Glomerular visceral epithelial cell (primary cell): ENCODE results near the gene CEP104.

Experiments
- DNase-seq: peaks from one replicate; pipeline ENCODE4 v3.0.0-alpha.2; 2016; ENCODE audit errors: extremely low spot score

CEP104 gene

DNA sequence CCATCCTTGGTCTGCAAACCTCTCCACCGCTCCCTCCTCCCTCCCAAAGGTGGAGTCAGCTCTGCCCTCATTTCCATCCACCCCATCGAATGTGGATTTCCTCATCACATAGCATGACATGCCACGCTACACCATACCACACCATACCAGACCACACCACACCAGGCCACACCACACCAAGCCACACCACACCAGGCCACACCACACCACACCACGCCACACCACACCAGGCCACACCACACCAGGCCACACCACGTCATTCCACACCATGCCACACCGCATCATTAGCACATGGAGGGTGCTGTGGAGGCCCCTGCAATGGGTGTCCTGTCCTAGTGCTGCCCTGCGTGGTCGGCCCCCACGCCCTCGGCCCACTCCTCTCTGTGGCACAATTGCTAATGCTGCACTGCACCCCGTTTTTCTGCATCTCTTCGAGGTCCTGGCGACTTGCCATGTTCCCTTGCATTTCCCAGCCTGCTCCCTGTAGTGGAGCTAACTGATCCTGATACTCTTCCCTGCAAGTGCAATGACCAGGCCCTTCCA lies 11.5 kb upstream of the CEP104 start:
- DNase-seq: no peak

DNA sequence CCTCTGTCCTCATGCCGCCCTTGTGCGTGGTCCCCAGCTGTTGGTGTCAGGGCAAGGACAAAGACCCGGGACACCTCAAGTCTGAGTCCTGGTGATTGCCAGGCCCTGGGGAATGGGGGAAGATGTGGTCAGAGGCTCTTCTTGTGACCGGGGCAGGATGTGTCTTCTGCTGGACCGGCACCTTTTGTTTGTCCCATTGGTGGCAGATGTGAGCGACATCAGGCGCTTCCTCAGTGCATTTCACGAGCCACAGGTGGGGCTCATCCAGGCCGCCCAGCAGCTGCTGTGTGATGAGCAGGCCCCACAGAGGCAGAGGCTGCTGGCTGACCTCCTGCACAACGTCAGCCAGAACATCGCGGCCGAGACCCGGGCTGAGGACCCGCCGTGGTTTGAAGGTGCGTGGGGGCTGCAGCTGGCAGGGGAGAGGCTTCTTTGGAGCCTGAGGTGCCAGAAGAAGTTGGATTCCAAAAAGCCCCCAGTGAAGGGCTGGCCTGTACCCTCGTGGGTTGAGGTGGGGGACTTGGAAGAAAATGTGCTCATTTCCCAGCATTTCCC lies 8.7 kb upstream of the CEP104 start:
- no peak for DNase-seq

DNA sequence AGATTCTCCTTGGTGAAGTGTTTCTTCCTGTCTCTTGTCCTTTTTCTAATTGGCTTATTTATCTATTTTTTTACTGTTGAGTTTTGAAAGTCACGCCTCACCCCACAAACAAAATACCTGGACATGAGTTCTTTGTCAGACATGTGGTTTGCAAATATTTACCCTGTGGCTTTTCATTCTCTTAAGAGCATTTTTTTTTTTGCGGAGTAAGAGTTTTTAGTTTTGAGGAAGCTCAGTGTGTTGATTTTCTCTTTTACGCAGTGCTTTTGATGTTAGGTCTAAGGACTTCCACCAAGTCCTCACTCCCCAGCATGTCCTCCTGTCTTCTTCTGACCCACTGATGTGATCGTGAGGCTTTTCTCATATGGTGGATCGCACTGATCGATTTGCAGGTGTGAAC lies 7.9 kb upstream of the CEP104 start:
- DNase-seq: no peak

DNA sequence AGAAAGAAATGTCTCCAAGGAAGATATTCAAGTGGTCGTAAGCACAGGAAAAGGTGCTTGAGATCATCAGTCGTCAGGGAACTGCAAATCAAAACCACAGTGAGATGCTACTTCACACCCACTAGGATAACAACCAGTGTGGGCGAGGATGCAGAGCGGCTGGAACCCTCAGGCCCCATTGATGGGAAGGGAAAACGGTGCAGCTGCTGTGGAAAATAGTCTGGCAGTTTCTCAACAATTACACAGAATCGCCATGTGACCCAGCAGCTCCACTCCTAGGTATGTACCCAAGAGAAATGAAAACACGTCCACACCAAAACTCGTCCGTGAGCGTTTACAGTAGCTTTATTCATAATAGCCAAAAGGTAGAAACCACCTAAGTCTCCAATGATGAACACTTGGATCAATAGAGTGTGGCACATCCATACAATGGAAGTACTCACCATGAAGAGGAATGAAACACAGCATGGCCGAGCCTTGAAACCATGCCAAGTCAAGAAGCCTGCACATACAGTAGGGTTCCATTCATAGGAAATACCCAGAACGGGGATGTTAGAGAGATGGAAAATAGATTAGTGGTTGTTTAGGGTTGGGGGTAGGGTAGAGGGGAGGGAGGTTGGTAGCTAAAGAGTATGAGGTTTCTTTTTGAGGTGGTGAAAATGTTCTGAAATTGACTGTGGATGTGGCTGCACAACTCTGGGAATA lies 6.4 kb upstream of the CEP104 start:
- no peak for DNase-seq

DNA sequence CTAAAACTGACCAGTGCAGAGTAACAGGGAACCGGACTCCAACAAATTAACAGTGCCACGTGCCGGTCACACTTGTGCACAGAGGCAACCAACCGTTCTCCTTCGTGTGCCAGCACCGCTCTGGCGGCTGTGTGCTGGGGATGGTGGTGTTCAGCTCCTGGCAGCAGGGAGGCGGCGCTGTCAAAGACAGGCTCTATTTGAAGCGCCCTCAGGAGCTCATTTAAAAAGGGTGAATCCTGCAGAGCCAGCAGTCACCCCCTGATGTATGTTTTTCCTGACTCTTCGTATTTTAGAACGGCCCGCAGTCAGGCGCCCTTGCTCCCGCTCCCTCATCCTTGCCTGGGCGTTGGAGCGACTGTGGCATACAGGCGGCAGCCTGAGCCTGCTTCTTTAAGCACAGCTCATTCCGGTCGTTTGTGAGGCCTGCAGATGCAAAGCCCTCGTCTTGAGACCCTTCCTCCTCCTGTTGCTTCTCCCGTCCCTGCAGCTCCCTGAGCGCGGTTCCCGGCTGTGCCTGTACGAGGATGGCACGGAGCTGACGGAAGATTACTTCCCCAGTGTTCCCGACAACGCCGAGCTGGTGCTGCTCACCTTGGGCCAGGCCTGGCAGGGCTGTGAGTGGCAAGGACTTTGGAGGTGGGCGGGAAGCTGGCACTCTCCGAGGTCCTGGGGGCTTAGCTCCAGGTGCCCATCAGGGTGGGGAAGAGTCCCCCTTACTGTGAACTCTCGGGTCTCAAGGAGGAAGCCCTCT lies 1.4 kb upstream of the CEP104 start:
- DNase-seq: peak; percentile 28

DNA sequence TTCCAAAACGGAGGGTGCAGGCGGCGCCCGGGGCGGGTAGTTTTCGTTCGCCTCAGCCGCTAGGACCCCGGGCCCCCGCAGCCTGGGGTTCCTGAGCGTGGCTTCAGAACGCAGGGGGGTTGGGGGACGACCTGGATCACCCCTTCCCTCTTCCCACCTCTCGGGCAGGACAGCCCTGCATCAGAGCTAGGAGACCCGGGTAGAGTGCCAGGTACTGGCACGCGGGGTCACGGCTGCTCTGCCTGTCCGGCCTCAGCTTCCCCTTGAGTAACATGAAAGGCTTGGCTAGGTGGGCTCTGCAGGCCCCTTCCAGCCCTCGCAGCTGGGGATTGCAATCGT lies 749 bp upstream of the CEP104 start:
- no peak for DNase-seq

DNA sequence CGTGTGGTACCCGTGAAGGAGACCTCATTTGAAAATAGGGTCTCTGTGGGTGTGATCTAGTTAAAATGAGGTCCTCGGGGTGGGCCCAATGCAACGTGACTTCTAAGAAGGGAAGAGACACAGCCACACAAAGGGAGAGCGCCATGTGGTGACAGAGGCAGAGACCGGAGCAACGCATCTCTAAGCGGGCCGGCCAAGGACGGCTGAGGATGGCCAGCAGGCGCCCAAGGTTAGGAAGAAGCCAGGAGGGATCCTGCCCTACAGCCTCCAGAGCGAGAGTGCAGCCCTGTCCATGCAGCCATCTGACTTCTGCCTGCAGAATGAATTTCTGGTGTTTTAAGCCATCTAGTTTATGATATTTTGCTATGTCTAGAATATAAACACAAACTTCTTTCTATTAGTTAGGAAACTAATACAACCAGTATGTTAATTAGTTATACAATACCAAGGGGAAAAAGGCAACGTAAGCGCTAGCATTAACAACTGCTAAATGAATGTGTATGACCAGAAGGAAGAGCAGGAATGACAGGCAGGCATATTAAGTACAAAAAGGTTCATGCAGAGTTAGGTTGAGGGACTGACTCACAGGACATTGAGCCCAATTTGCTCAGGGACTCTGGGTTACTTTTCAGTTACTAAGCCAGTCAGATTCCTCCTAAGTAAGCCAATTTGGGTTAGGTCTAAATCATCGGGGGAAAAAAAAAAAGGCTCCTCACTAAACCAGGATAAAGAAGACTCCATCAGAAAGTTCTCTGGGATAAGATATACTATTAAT lies 4.1 kb downstream of the CEP104 start:
- no peak for DNase-seq

DNA sequence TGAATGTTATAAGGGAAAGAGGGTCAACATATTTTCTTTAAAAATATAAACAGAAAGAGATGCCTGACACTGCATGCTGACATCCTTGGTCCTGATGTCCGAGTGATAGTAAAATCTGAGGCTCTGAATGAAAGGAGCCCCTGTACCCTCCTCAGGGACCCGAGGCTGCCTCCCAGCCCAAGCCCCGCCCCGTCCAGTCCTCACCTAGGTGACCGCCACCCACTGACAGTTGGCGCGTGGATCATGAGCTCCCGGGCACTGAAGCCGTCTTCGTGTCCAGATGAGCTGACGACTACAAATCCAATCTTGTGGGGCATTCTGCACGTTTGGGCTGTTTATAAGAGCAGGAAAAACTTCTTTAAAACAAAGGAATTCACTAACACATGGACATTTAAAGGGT lies 4.9 kb downstream of the CEP104 start:
- no peak for DNase-seq

DNA sequence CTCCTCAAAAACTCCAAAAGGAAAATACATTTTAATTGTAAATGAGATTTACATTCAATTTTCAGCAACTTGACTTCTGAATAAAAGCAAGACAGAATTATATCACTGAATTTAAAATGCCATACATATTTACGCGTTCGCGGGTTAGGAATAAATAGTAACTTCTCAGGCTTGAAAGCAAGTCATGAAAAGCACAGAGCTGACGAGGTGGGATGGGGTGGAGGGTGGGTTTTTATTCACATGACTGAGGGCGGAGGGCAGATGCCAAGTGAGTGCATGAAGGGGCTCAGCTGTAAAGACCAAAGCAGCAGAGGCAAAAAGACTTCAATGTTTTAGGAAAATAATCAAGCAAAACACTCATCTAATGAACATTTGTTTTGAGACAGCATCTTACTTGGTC lies 5.7 kb downstream of the CEP104 start:
- no peak for DNase-seq

DNA sequence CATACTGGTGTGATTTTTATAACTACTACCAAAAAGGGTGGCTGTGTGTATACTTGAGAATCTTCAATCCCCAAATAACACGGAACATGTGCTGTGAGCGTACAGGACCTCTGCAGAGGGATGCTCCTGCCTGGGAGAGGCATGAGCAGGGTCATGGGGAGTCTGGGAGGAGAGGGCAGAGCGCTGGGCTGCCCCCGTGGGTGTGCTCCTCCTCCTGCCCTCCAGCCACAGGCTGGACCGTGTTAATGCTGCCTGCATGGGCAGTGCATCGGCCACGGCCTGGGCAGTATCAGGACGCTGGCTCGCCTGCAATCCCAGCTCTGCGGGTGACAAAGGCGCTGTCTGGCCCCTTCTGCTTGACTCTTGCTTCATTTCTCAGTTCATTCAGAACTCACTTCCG lies 6.2 kb downstream of the CEP104 start:
- DNase-seq: no peak

DNA sequence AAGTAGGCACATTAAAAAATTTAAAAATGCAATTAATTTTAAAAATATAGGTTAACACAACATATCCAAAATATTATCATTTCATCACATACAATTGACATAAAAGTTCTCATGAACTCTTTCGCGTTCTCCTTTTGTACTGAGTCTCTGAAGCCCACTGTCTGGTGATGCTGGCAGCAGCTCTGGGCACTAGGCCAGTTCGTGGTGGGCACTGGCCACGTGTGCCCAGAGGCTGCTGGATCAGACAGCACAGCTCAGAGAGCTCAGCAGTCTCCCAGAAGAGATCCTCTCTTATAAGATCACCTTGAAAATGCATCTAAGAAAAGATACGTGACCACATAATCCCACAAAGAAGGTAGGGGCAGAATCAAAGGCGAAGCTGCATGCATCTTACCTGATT lies 9.9 kb downstream of the CEP104 start:
- no peak for DNase-seq

DNA sequence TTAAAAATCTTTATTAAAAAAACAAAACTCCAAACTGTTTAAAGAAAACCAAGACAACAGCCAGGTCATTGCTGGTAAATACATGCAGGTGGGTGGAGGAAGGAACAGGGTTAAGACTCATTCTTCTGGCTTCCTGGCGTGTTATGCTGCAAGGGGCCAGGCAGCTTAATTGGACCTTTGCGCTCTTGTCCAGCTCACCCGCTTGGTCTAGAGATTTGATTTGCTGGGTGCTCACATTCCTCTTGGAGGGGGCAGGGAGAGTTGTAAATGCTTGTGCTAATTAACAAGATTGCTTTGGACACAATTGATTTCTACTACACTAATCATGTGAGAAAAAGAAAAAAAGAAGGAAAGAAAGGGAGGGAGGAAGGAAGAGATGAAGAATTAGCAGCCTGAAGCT lies 10.5 kb downstream of the CEP104 start:
- no peak for DNase-seq

DNA sequence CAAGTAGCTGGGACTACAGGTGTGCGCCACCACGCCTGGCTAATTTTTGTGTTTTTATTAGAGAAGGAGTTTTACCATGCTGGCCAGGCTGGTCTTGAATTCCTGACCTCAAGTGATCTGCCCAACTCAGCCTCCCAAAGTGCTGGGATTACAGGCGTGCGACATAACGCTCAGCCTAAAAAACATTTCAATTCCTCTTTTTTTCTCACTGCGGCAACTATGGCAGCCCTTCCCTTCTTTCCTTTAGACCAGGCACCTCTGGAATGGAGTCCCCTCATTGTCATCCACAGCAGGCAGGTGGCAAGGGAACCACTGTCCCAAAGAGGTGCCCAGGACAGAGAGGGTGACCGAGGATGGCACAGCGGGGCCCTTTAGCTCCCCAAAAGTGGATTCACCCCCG lies 14.1 kb downstream of the CEP104 start:
- no peak for DNase-seq

DNA sequence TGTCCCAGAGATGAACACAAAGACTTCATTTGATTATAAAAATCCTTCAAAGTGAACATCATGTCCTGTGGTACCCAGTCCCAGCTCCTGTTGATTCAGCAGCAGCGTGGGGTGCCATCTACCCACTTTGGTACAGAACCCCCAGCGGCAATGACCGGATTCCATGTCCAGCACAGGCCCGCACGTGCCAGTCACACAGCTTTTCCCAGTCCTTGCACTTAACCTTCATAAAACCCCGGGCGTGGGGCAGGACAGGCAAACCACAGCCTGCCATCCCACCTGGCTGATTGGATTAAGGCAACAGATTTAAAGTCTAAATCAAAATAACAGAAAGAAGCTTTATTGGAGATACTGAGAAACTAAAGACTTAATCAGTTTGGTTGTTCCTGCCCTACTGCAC lies 15.5 kb downstream of the CEP104 start:
- no peak for DNase-seq

DNA sequence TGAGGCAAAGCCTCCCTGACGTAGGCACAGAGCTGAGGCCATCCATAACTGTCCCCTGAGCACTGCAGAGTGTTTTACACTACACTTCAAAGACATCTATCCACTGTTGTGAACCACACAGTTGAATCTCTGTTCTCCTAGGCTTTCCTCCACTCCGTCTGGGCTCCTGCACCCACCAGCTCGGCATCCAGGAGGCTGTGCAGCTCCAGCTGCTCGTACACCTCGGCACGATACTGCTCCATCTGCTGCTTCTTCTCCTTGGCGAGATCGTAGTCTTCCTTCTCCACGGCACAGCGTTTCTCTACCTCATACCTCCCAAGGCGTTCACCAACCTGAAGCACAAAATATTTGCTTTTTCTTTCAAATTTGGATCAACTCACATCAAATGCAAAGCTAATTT lies 18.2 kb downstream of the CEP104 start:
- DNase-seq: no peak

DNA sequence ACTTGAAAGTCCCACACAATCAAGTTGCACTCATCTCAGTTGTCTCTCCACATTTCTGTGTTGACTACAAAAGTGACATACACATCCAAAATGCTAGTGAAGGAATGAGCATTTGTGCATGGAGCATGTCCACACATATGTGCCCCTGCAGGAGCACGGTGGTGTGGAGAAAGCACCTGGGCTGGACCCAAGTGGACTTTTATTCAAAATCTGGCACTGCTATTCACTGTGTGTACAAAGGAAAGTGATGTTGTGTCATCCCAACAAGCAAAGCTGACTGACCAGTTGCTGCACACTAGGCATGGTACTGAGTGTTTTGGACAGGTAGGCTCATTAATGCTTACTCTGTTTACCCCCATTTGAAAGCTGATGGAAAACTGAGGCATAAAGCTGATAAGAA lies 19.3 kb downstream of the CEP104 start:
- no peak for DNase-seq

DNA sequence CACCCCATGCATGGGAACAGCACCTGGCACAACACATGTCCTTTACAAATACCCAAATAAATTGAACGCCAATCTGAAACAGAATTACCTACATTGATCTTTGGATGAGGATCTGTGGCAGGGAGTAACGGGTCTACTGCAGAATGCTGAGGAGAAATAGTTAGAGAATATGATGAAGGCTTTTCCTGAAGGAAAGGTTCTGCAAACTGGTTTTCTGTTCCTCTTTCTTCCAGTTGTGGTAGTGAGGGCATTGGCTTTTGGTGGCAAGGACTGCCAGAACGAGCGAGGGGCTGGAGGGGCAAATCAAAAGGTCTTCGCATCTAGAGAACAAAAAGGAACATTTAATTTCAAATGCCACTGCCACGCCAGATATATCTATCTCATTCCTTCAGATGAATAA lies 19.8 kb downstream of the CEP104 start:
- DNase-seq: no peak

DNA sequence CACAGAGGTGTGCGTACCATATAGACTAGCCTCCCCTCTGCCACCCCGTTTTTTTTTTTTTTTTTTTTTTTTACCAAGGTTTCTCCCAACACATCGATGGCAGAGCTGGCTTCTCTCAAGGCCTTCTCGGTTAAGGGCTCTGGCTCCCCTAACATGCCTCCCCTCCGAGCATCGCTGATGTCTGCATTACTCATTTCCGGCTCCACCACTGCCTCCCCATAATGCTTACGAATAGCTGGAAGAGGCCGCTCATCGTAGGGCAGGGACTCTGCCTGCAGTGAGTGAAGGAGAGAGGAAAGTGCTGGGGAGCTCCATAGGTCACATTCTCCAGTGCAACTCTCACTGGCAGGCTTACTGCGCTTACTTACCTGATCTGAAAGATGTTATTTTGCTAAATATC lies 20.6 kb downstream of the CEP104 start:
- no peak for DNase-seq

DNA sequence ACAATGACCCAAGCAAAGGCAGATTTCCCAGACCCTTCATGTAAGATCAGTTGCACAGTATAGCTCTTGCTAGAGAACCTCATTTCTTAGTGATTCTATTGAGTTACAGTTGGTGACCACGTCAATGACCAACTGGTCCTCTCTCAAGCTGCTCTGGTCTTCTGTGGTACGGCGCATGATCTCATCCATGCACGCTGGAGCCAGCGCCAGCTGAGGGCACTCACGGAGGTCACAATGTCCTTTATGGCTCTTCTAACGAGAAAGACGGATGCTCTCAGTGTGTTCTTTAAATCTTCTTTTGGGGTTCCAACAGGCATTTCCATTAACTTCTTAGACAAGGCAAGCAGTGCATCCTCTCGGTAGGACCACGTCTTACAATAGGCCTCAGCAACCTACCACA lies 22.3 kb downstream of the CEP104 start:
- DNase-seq: no peak

DNA sequence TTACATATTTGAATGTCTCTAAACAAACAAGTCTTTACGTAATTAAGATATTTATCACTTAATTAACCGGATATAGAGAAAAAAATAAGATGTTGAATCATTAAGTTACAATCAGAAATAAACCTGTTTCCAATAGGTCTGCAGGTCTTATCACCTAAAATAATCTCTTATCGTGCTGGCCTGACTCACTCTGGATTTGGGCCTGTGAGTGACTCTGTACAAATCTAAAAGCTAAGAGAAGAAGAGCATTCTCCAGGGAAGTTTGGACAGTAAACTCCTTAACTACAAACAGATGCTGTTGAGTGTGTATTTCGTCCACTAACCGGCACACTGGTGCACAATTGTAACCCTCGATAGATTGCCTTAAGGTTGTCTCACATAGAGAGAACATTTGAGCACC lies 25.3 kb downstream of the CEP104 start:
- DNase-seq: no peak

DNA sequence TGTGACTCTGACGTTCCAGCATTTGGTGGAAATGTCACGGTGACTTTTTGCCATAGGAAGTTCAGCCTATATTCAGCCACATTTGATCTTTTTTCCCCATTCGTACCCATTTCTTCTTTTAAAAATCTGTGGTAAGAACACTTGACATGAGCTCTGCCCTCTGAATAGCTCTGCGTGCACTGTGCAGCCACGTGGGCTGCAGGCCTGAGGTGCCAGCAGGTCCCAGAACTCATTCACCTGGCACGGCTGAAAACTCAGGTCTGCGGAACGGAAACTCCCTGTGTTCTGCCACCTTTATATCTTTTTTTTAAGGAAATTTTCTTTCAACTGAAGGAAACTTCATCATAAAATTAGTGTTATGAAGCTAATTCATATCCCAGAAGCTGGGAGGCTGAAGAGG lies 28.6 kb downstream of the CEP104 start:
- no peak for DNase-seq

DNA sequence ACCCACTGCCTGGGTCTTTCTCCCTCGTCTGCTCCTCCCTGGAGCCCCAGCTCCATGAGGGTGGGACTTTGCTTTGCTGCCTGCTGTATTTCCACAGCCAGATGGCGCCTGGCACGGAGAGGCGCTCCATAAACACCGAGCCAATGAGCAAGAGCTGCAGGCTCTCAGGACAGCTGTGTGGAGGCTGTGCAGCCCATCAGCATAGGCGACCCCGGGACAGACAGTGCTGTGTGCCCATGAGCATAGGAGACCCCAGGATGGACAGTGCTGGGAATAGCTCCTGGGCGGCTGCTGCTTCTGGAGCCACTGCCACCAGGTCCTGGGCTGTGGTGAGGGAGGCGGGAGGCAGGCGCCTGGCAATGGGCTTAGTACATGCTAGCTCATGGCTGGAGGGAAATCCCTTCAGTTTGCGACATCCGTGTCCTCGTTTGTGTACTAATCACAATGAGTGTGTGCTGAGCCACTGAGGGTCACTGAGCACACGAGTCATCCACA lies 29.2 kb downstream of the CEP104 start:
- no peak for DNase-seq
